Transverse colon (tissue), 4 donors: ENCODE results near the gene CLIC6. TPM values are rescaled to one million over a fixed set of nuclear protein-coding genes. Genes with fewer than 3 reads are reported as not detected.

ENCODE experiments used
- DNase-seq: peaks from one replicate; pipeline ENCODE4 v3.0.0-alpha.2; 2019
- H3K27ac ChIP-seq, 4 donors: fragments of 200-600 bp; sonication (generic); 2 replicates each; pipeline ENCODE4 v1.5.1; 2016 to 2018; ENCODE audit warnings: inconsistent platforms in 4 of 4
- H3K27me3 ChIP-seq: fragments of 200-600 bp; sonication (generic); 2 replicates; pipeline ENCODE4 v1.5.1; 2017; ENCODE audit warnings: inconsistent platforms
- H3K36me3 ChIP-seq, 4 donors: fragments of 200-600 bp; sonication (generic); 2 replicates each; pipeline ENCODE4 v1.5.1; 2017 to 2019; ENCODE audit warnings: inconsistent platforms in 4 of 4
- H3K4me1 ChIP-seq, 4 donors: fragments of 200-600 bp; sonication (generic); 2 replicates each; pipeline ENCODE4 v1.5.1; 2017 to 2020; ENCODE audit warnings: inconsistent platforms in 4 of 4
- H3K4me3 ChIP-seq, 4 donors: fragments of 200-600 bp; sonication (generic); 1 replicate in 1 of 4; 2 replicates in 3 of 4; pipeline versions ENCODE4 v1.5.1 to v1.6.1; 2017 to 2019; ENCODE audit warnings: inconsistent platforms in 4 of 4
- H3K9me3 ChIP-seq, 2 donors: fragments of 200-600 bp; sonication (generic); 2 replicates each; pipeline ENCODE4 v1.5.1; 2017 to 2019; ENCODE audit warnings: inconsistent platforms in 2 of 2
- EP300 ChIP-seq: sonication (generic); formaldehyde crosslinking; IDR thresholded peaks from one replicate; pipeline ENCODE4 v1.6.1; 2017; ENCODE audit warnings: antibody characterized with exemption, low read depth
- POLR2A ChIP-seq: fragments of 450-650 bp; IDR thresholded peaks from one replicate; pipeline ENCODE4 v1.6.1; 2016; ENCODE audit warnings: antibody characterized with exemption, mild to moderate bottlenecking, moderate library complexity
- POLR2AphosphoS5 ChIP-seq, 3 donors: sonication (generic); formaldehyde crosslinking; IDR thresholded peaks; one replicate each; pipeline ENCODE4 v1.6.1; 2016; ENCODE audit warnings: antibody characterized with exemption in 3 of 3
- WGBS, 2 donors: methylation state at CpG; one replicate each; pipeline ENCODE4 v1.1.5; 2018; ENCODE audit warnings: low coverage in 1 of 2; 5-methylcytosine and 5-hydroxymethylcytosine counted together
- in situ Hi-C, 4 donors: fragments of 200-750 bp; cut with MboI; loops; one replicate each; pipeline versions ENCODE4 v1.15.0 to v1.15.1; 2017; ENCODE audit warnings: low sequenced_read_pairs in 3 of 4, low pct_ligation_motif_present in 1 of 4, low pct_unique_long_range_greater_than_20kb in 1 of 4
- intact Hi-C: fragments of 100-400 bp; cut with DNase I; formaldehyde crosslinking; loops from one replicate; pipeline ENCODE4 v1.15.1; 2023; ENCODE audit warnings: low total_unique reads
- total RNA-seq, 4 donors: library from RNA; depleted of rRNA; stranded (reverse); fragments of >200 nt; gene quantifications; one replicate each; pipeline ENCODE4 v1.1.0, GENCODE V29; 2016
- TF ChIP-seq, protein P1 (sequence below), 5 experiments: fragments of 200-600 bp in 3 of 5; fragments of 450-650 bp in 2 of 5; sonication (generic) in 3 of 5; IDR thresholded peaks; 1 replicate in 2 of 5; 2 replicates in 3 of 5; pipeline ENCODE4 v1.5.1; 2016 to 2017; ENCODE audit warnings: antibody characterized with exemption in 5 of 5, inconsistent platforms in 3 of 5, mild to moderate bottlenecking in 2 of 5, moderate library complexity in 1 of 5

The CLIC6 gene
- total RNA-seq, 4 donors from 2014 or later: 0.37 to 4.9 (median 3.7) TPM; not detected in 1

DNA sequence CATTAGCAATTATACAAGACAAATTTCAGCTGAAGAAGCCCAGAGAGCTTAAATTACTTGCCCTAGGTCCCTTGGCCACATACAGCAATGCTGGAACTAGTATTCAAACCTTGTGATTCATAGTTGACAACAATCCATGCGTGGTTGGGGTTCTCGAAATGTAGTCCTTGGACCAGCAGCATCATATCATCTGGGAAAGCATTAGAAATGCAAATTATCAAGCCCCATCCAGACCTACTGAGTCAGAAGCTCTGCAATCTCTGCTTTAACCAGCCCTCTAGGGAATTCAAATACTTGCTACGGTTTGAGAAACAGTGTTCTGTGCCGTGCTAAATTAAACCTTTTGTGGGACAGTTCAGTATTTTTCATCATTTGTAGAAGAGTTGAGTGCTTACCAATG, 65.1 kb downstream of the CLIC6 start:
- no peak for DNase-seq
- TF ChIP-seq, protein P1, sequence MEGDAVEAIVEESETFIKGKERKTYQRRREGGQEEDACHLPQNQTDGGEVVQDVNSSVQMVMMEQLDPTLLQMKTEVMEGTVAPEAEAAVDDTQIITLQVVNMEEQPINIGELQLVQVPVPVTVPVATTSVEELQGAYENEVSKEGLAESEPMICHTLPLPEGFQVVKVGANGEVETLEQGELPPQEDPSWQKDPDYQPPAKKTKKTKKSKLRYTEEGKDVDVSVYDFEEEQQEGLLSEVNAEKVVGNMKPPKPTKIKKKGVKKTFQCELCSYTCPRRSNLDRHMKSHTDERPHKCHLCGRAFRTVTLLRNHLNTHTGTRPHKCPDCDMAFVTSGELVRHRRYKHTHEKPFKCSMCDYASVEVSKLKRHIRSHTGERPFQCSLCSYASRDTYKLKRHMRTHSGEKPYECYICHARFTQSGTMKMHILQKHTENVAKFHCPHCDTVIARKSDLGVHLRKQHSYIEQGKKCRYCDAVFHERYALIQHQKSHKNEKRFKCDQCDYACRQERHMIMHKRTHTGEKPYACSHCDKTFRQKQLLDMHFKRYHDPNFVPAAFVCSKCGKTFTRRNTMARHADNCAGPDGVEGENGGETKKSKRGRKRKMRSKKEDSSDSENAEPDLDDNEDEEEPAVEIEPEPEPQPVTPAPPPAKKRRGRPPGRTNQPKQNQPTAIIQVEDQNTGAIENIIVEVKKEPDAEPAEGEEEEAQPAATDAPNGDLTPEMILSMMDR (IDR thresholded peaks at IDR 0.05): no peak
- TF ChIP-seq POLR2A (no peak), POLR2AphosphoS5 (IDR thresholded peaks at IDR 0.05) (no peak), EP300 (no peak)
- WGBS, 2 donors: 86 to 100% methylated on average over 2 to 4 of the region's 4 CpGs
- Histone ChIP-seq H3K36me3 (no peaks in the 10 kb centered on the region), H3K4me3 (no peak overlapping the region), H3K4me1 (no peaks in the 10 kb centered on the region), H3K9me3 (no peaks in the 10 kb centered on the region), H3K27me3 (no peaks in the 10 kb centered on the region), H3K27ac (no peak overlapping the region)
- in situ Hi-C loops (loop anchor here (25.0 kb wide), 2 partner anchors 678 to 1103 kb away; no protein-coding TSS in a partner anchor), intact Hi-C loops (no loop called here)

DNA sequence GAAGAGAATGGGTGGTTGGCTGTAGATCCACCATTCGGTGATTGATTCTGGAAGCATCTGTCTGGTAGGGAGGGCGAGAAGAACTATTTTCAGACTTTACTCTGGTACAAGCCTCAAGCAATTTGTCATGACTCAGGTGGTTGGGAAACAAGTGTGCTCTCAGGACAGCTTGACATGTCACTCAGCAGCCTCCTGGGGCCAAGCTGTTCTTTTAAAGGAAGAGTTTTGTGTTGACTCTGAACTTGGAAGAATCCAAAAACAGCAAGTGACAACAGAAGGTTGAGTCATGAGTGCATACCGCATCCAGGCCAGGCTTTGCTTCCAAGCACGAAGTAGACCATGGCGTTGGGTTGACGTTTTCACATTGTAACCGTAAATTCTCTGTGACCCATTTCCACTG, 65.9 kb downstream of the CLIC6 start:
- H3K36me3 ChIP-seq: no peaks in the 10 kb centered on the region
- 92 to 94% methylated on average over 7 of the region's 7 CpGs for WGBS, 2 donors
- in situ Hi-C loops: loop anchor here (25.0 kb wide), 2 partner anchors 678 to 1103 kb away; no protein-coding TSS in a partner anchor
- H3K27me3 ChIP-seq: no peaks in the 10 kb centered on the region
- H3K4me3 ChIP-seq: no peak overlapping the region
- H3K27ac ChIP-seq: no peak overlapping the region
- intact Hi-C loops: no loop called here
- no peaks in the 10 kb centered on the region for H3K4me1 ChIP-seq
- no peak for DNase-seq
- no peak for TF ChIP-seq POLR2AphosphoS5 (IDR thresholded peaks at IDR 0.05)
- TF ChIP-seq POLR2A: no peak
- TF ChIP-seq, protein P1 (IDR thresholded peaks at IDR 0.05): no peak
- no peak for TF ChIP-seq EP300
- H3K9me3 ChIP-seq: no peaks in the 10 kb centered on the region

DNA sequence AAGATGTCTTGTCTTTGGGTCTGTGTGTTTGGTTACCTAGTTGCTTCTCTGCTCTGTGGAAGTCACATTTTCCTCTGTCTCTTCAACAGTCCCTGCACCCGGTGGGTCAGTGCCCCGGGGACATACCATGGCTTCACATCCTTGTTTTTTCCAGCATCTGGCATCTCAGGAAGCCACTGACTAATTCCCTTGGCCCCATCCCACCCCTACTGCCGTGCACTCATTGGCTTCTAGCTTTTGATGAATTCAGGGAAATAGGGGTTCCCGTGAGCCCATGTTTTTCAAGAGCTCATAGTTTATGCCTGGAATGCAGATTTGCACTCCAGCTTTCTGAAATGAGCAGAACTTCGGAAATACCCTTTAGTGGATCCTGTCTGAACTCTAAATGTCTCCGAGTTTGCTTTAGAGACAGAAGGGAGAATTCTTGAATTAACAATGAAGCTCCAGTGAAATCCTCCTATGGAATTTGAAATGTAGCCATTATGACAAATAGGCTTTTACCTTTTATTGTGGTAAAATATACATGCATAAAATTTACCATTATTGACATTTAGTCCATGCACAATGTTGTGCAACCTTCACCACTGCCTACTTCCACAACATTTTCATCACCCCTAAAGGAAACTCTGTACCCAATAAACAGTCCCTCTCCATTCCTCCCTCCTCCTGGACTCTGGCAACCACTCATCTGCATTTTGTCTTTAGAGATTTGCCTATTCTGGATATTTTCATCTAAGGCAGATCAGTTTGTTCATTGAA, 67.5 kb downstream of the CLIC6 start:
- Histone ChIP-seq H3K27me3 (no peaks in the 10 kb centered on the region), H3K4me1 (no peaks in the 10 kb centered on the region), H3K9me3 (no peaks in the 10 kb centered on the region), H3K27ac (no peak overlapping the region), H3K4me3 (no peak overlapping the region), H3K36me3 (no peaks in the 10 kb centered on the region)
- DNase-seq: no peak
- TF ChIP-seq EP300 (no peak), POLR2A (no peak), POLR2AphosphoS5 (IDR thresholded peaks at IDR 0.05) (no peak)
- TF ChIP-seq, protein P1 (IDR thresholded peaks at IDR 0.05): no peak
- 67 to 76% methylated on average over 2 to 6 of the region's 6 CpGs for WGBS, 2 donors
- intact Hi-C loops: no loop called here
- in situ Hi-C loops: loop anchor here (25.0 kb wide), 2 partner anchors 676 to 1101 kb away; no protein-coding TSS in a partner anchor

DNA sequence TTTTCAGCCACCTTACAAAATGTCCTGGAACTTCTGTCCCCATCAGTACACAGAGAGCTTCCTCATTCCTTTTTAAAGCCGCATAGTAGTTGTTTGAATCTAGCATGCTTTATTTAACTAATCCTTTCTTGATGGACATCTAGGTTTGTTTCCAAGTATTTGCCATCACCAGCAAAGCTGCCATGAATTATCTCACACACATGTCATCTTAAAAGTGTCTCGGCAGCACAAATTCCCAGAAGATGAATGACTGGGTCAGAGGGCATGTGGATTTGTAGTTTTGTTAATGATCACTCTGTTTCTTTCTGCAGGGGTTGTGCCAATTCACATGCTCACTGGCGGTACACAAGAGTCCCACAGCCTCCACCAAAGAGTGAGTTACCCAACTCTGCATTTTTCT, 68.3 kb downstream of the CLIC6 start:
- Histone ChIP-seq H3K36me3 (no peaks in the 10 kb centered on the region), H3K4me1 (no peaks in the 10 kb centered on the region), H3K9me3 (no peaks in the 10 kb centered on the region), H3K27me3 (no peaks in the 10 kb centered on the region), H3K27ac (no peak overlapping the region), H3K4me3 (no peak overlapping the region)
- in situ Hi-C loops (loop anchor here (25.0 kb wide), 2 partner anchors 675 to 1100 kb away; no protein-coding TSS in a partner anchor), intact Hi-C loops (no loop called here)
- TF ChIP-seq POLR2AphosphoS5 (IDR thresholded peaks at IDR 0.05) (no peak), EP300 (no peak)
- 51% methylated on average over 3 of the region's 3 CpGs; no CpG with 5 or more reads in 1 of the 2 donors for whole genome bisulfite sequencing, 2 donors
- DNase-seq: no peak
